ENCODE results near the gene SMARCB1.

The SMARCB1 gene

GRCh38 chr22:23789121-23789520 lies 2.4 kb downstream of the SMARCB1 start:
- DNase-seq (ENCODE audit: low spot score) = peak; percentile 1
- no peak for TF ChIP-seq CTCF (IDR thresholded peaks at IDR 0.05; ENCODE audit: extremely low read depth, missing control alignments)

- DNase-seq (ENCODE audit: low spot score) = peak; percentile 6
- no peak for TF ChIP-seq CTCF (IDR thresholded peaks at IDR 0.05; ENCODE audit: extremely low read depth, missing control alignments)
Measured at GRCh38 chr22:23789638-23790037, 2.9 kb downstream of the SMARCB1 start.

- DNase-seq (ENCODE audit: low spot score) = peak; percentile 2
- no peak for TF ChIP-seq CTCF (IDR thresholded peaks at IDR 0.05; ENCODE audit: extremely low read depth, missing control alignments)
Measured at GRCh38 chr22:23790819-23791737, 4.3 kb downstream of the SMARCB1 start.

GRCh38 chr22:23791738-23792645 lies 5.2 kb downstream of the SMARCB1 start:
- peak; percentile 1 for DNase-seq (ENCODE audit: low spot score)
- TF ChIP-seq CTCF (IDR thresholded peaks at IDR 0.05; ENCODE audit: extremely low read depth, missing control alignments) = no peak

GRCh38 chr22:23793326-23793725 lies 6.6 kb downstream of the SMARCB1 start:
- no peak for DNase-seq (ENCODE audit: low spot score)

GRCh38 chr22:23796461-23796860 lies 9.7 kb downstream of the SMARCB1 start:
- DNase-seq (ENCODE audit: low spot score) = no peak
- TF ChIP-seq CTCF (IDR thresholded peaks at IDR 0.05; ENCODE audit: extremely low read depth, missing control alignments) = no peak

More at GRCh38 chr22:23793326-23793725, 6.6 kb downstream of the SMARCB1 start:
- no peak for TF ChIP-seq CTCF (IDR thresholded peaks at IDR 0.05; ENCODE audit: extremely low read depth, missing control alignments)

Measured in GM20000 (cell line).